H1 (cell line): ENCODE data around the gene TYK2. TPM values are rescaled to one million over a fixed set of nuclear protein-coding genes. Genes with fewer than 3 reads are reported as not detected.

Source experiments
- CBX5 ChIP-seq: fragments of 300-800, 300-1000 bp; sonication (generic); IDR thresholded peaks from 2 replicates; pipeline ENCODE4 v1.7.1; 2016; ENCODE audit warnings: antibody characterized with exemption, low read length, low read depth
- GABPA ChIP-seq: IDR thresholded peaks from 2 replicates; pipeline ENCODE4 v1.6.1; 2011; ENCODE audit warnings: mild to moderate bottlenecking, low read length, moderate library complexity, borderline replicate concordance; ENCODE audit not compliant: insufficient read depth
- SIRT6 ChIP-seq: IDR thresholded peaks from one replicate; pipeline ENCODE4 v1.7.1; 2012; ENCODE audit warnings: low read length, inconsistent platforms
- SUZ12 ChIP-seq: fragments of 200-600 bp; sonication (generic); IDR thresholded peaks from 2 replicates; pipeline ENCODE4 v1.6.1; 2012; ENCODE audit warnings: mild to moderate bottlenecking, inconsistent platforms, low read length, moderate library complexity, mixed read lengths
- YY1 ChIP-seq: IDR thresholded peaks from 2 replicates; pipeline ENCODE4 v1.6.1; 2011; ENCODE audit warnings: low read depth, mild to moderate bottlenecking, low read length
- polyA plus RNA-seq, 7 experiments: library from polyadenylated mRNA; depleted of rRNA in 3 of 7; stranded (reverse) in 5 of 7; unstranded in 2 of 7; fragments of >200 nt in 5 of 7; fragments of 200-250 nt in 2 of 7; gene quantifications; 1 replicate in 5 of 7; 2 replicates in 1 of 7; 4 replicates in 1 of 7; pipeline versions ENCODE4 v1.2.1 to v1.2.3, GENCODE V29; 2011 to 2013; ENCODE audit warnings: missing spikeins in 2 of 7, mixed read lengths in 2 of 7
- total RNA-seq: library from RNA; stranded (reverse); fragmentation: NEBNext Ultra II Directional; extraction: Animal tissue kit (Norgen Biotek cat#: 25700); gene quantifications from 2 replicates; pipeline ENCODE4 v1.2.1, GENCODE V29; 2021

Gene TYK2
- total and polyA plus RNA-seq, 2 of the 8 experiments (the other 6 are each of a cell fraction or from before 2014, with no cell fraction given), result 32.1 to 40.8 TPM

GRCh38 chr19:10395436-10395835 is 15.1 kb upstream of the TYK2 start (continued):
- no peak for TF ChIP-seq SUZ12
- TF ChIP-seq SIRT6, result no peak
- no peak for TF ChIP-seq CBX5
- no peak for TF ChIP-seq GABPA
- TF ChIP-seq YY1, result no peak
